ENCODE data around the gene CDYL2.

Gene CDYL2

DNA sequence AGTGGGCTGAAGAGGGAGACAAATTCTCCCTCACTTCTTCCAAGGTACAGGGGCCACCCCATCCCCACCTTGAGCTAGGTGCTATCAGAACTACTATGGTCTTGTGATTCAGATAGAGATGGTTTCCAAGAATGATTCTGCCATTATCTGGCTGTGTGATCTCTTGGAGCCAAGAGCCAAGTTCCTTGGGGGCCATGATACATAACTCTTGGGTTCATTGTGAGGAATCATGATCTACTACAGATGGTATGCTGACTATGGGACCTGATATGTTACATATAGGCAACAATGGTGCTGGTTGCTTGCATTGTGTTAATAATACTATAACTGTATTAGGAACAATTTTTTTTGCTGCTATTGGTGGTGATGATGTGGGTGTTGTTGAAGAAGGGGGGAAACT lies 217.9 kb downstream of the CDYL2 start:
- no peak for DNase-seq

DNA sequence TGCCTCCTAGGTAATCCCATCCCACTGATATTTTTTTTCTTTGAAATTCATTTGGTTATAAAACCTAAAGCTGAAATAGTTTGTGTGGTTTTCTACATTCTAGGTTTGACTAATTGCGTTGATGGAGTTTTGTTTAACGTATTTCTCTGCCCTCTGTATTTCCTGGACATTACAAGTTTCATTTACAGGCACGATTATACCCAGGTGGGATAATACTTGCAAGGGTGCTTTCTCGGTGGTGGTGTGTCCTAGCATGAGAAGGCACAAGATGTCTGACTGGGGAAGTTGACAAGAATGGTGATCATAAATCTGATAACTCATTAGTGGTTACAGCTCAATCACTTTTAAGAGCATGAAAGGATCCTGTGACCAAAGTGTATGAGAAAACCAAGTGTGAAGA lies 218.6 kb downstream of the CDYL2 start:
- no peak for DNase-seq

DNA sequence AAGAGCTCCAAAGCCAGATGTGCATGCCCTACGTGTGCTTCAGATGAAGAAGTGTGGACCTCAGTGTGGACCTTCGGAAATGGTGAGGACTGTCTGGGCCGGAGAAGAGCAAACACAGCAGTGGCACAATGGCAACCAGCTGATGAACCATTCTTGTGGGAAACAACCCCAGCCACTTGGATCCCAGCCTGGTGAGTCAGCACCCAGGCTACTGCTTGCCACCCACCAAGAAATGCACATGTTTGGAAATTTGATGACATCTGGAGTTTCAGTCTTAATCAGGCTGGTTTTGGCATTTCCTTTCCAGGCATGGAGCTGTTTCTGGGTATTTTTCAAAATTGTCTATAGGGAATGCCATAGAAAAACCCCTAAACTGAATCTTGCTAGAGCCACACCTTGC lies 220.9 kb downstream of the CDYL2 start:
- no peak for DNase-seq

DNA sequence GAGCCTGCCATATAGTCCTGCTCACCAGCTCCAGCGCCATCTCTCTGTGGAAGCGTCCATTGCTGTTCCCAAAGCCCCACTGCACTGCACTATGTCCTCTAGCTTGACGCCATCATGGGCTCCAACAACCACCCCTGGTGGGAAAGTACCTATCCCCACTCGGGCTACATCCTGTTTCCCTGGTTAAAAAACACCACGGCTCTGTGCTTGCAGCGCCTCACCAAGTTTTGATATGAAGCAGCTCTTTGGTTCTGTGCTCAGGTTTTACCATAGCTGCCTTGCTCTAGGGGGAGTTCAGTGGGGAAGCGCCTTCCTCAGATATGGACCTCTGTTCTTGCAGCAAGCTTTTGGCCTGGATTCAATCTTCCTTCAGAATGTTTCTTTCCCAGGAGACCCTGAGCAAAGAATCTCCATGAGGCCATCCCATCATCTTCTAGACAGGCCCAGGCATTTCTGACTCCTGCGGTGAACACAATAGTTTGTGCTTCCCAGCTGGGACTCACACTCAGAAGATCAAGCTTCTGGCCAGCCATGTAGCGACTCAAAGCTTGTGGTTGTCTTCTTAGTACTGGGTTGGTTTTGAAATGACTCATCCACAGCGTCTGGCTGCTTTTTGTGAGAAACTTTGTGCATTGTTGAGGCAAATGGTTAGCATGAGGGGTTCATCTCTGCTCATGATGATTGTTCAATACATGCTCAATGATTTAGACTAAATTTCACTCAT lies 224.1 kb downstream of the CDYL2 start:
- DNase-seq = no peak

DNA sequence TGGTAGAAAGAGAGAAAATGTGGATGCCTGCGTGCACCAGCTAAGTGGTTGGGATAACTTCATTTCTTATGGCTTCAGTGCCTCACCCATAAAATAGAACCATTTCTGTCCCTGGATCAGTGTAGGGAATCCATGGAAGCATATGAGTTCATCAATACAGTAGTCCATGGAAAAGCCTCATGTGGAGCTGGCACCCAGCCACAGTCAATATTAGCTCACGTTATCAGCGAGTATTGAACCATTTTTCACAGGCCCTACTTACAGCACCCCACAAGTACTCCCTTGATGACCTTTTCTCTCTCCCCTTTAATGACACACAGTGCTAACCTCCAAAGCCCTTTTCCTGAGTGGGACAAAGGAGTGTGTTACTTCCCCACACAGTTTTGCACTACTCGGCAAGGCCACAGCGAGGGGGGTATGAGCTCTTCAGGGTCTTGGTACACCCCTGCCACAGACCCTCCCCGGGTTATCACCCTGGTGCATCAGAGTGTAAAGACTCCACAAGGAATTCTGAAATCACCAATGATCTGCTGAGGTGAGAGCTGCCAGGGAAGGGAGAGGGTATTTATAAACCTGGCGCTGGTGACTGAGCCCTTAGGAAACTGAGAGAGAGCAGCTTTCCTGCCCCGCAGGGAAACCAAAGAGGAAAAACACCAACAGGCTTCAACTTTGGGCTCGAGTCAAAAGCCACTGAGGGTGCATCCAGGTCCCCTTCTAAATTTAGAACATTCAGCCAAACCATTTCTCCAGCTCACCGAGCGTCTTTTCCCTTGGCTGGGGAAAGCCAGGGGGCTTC lies 226.7 kb downstream of the CDYL2 start:
- no peak for DNase-seq

DNA sequence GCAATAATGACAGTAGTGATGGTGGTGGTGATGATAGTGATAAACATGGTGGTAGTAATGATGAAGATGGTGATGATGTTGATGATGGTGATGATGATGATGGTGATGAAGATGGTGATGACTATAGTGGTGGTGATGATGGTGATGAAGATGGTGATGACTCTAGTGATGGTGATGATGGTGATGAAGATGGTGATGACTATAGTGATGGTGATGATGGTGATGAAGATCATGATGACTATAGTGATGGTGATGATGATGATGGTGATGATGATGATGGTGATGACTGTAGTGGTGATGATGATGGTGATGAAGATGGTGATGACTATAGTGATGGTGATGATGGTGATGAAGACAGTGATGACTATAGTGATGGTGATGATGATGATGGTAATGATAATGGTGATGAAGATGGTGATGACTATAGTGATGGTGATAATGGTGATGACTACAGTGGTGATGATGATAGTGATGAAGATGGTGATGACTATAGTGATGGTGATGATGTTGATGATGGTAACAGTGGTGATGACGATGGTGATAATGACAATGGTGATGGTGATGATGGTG lies 228.0 kb downstream of the CDYL2 start:
- DNase-seq = no peak

DNA sequence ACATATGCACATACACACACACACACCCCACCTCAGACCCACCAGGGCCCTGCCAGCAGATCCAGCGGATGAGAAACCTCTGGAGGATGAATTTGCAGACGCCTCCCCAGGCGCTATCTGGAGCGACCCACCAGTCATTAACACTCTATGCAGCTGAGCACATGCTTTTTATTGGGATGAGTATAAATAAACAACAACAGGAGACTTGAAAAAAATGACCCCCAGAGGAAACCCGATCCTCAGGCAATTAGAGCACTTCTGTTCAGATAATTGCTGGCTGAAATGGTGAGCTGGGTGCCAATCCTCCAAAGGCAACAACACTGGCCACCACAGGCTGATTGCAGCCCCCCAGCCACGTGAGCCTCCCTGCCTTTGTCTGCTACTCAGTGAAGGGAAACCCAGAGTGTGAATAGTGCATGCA lies 230.7 kb downstream of the CDYL2 start:
- no peak for DNase-seq

DNA sequence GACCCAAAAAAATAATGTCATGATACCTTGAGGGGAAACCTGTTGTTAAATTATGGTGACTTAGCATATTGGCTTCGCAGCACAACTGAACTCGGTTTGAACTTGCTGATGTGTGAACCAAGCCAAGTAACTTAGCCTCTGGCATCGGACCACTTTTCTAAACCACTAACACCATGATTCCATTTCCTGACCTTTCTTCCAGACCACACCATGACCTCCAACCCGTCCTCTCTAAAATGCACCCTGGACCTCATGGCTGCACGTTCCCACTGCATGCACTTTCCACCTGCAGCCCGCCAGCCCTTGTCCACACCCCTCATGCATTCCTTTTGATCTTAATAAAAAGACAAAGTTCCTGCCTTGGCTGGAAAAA lies 234.3 kb downstream of the CDYL2 start:
- DNase-seq = no peak

DNA sequence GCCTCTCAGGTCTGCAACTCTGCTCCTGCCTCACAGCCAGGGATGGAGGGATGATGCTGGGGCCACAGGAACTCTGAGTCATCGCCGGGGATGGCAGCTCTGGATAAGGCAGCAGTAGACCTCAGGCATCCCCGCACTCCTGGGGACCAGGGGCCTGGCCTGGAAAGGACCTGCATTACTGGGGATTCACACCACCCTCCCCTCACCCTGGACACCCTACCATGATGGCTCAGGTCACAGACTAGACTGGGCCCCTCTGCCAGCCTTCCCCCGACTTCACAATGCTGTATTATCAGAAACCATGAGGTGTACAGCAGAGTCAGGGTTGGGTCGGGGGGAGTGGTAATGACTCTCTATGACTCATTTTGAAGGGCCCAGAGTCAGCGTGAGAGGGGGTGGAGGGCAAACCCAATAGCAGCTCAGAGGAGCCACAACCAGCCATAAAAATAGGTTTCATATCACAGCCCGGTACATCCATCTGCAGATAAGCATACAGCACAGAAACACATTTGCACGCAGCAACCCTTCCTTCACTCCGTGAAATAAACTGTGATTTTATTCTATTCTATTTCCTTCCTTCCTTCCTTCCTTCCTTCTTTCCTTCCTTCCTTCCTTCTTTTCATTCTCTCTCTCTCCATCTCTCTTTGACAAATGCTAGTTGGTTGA lies 234.8 kb downstream of the CDYL2 start:
- DNase-seq = no peak

DNA sequence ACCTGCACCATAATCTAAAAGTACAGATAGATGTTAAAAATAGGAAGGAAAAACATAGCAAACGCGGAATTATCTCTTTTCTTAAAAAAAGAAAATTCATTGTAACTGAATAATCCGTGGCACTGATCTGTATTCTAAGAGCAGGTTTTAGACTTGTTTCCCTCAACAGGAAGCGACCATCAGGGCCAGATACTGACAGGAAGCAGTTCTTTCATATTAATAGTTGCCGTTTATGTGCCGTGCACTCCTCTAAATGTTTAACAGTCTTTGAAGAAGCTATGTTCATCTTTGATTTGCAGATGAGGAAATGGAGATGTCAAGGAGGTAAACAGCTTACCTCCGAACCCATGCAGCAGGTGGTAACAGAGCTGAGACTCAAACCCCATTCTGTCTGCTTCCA lies 240.0 kb downstream of the CDYL2 start:
- DNase-seq = no peak

DNA sequence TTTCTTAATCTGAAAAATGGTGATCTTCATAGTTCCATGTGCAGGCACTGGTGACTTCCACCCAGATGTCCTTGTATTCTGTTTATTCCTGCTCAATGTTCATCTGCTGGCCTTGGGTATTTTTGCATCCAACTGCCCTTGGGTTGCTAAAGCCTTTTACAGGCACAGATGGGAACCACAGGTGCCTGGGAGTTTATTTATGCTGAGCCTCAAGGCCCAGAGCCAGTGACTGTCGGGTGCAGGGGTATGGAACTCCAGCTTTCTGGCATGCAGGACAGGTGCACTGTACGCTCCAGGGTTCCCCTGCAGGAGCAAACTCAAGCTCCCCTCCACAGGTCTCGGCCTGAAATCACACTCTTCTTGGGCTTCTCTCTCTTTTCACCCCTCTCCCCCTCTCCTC lies 241.3 kb downstream of the CDYL2 start:
- no peak for DNase-seq

DNA sequence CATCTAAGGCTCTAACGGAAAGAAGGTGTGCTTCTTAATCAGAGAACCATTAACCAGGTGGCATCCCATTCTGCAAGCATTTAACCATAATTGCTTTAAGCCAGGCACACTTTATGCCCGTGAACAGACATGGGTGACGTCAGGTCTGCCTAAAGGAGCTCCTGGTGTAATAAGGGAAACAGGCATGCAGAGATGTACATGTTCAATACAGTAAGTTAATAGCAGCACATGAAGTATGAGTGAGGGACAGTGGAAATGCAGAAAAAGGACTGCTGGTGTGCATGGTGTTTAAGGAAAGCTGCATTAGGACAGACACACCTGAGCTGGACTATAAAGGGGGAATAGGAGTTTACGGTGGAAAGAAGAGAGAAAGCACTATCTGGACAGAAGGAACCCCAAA lies 245.0 kb downstream of the CDYL2 start:
- DNase-seq = no peak

DNA sequence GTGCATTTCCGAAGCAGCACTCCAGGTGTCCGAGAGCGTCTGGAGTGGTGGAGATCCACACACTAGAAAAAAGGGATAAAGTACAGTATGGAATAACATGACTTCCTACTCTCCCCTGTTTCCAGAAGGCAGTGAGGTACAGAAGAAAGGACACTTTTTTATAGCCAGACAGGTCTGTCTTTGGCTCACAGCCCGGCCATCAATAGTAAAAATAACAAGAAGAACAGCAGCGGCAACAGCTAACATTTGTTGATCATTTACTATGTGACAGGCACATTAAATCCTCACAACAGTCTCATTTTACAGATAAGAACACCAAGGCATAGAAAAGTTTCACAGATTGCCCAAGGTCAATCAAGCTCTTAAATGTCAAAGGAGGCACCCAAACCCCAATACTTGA lies 247.4 kb downstream of the CDYL2 start:
- DNase-seq = no peak

DNA sequence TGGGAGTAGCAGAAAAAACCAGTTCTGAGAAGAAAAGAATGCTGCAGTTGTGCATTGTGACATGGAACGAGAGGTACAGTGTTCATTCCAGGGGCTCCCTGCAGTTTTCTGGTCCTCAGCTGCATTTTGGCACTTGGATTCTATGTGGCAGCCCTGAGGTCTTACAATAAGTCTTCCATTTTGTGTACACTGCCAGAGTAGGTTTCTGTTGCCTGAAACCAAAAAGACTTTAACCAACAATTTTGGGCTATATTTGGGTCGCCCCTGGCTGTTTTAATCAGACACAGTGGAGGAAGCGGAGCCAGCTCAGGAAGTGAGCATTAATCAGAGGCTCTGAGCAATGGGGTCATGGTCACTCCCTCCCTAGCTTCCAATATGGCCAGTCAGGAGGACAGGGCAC lies 247.9 kb downstream of the CDYL2 start:
- DNase-seq = no peak

DNA sequence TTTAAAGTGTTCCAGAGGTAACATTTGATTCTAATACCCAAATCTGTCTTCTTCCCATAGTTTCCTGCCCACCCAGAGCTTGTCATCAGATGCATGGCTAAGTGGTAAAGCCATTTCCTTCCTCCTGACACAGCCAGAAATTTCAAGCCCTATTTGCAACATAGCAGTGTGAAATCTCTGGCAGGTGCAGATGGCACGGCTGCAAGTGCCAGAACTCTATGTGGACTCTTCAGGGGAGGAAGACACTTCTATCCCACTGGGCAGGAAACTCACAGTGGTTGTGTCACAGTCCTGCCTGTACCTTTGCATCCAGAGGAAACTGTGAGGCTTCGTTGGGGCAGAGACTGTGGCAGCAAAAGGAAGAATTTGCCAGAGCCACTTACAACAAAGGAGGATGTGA lies 250.4 kb downstream of the CDYL2 start:
- DNase-seq = no peak

DNA sequence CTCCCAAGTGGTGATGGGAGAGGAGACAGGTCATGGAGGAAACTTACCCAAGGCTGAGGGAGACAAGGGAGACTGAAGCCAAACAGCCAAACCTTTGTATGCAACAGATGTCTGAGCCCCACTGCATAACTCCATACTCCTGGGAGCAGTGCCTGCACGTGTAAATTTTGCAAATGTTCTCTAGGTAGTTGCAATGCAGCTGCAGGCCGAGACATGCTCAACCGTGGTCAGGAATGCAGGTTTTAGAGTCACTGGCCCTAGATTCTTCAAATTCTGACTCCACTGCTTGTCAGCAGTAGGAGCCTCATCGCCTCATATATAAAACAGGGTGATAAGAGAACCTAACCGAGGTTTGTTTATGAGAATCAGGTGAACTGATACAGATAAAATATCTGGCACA lies 252.1 kb downstream of the CDYL2 start:
- no peak for DNase-seq
